K562 (cell line): ENCODE results near the gene PTGER3. TPM values are rescaled to one million over a fixed set of nuclear protein-coding genes. Genes with fewer than 3 reads are reported as not detected.

Experiments
- PPARD ChIP-seq: fragments of 250-450 bp; sonication (Bioruptor Pico); IDR thresholded peaks from 2 replicates; pipeline ENCODE4 v1.8.0; 2022; ENCODE audit warnings: inconsistent platforms, mild to moderate bottlenecking, moderate library complexity
- REST ChIP-seq, 2 experiments: fragments of 450-650 bp; formaldehyde crosslinking in 1 of 2; IDR thresholded peaks; 2 replicates each; pipeline versions ENCODE4 v1.4.0 to v1.6.1; 2014 to 2020; ENCODE audit warnings: mild to moderate bottlenecking in 2 of 2, borderline replicate concordance in 1 of 2, low read depth in 1 of 2
- SAP30 ChIP-seq: fragments of 200-600 bp; sonication (generic); IDR thresholded peaks from 2 replicates; pipeline ENCODE4 v1.6.1; 2012; ENCODE audit warnings: borderline replicate concordance, low read depth, mild to moderate bottlenecking, moderate library complexity, low read length, control low read depth, inconsistent platforms; ENCODE audit not compliant: insufficient read depth, poor library complexity, severe bottlenecking
- ZBTB33 ChIP-seq: sonication (generic); formaldehyde crosslinking; IDR thresholded peaks from 2 replicates; pipeline ENCODE4 v1.8.1; 2023; ENCODE audit warnings: mild to moderate bottlenecking, missing genetic modification reagents
- ZFP1 ChIP-seq: fragments of 450-650 bp; formaldehyde crosslinking; IDR thresholded peaks from 2 replicates; pipeline ENCODE4 v1.4.0; 2020; ENCODE audit warnings: mild to moderate bottlenecking, mixed read lengths
- polyA plus RNA-seq, 8 experiments: library from polyadenylated mRNA; depleted of rRNA in 4 of 8; stranded (reverse) in 5 of 8; unstranded in 3 of 8; fragments of >200 nt; fragmentation: Nextera tagmentation in 2 of 8; fragmentation: Illumina TruSeq in 1 of 8; extraction: Ambion mirVana in 2 of 8; extraction: Trizol in 1 of 8; gene quantifications; 2 replicates each; pipeline versions ENCODE4 v1.2.1 to v1.2.3, GENCODE V29; 2011 to 2014; ENCODE audit warnings: inconsistent platforms in 1 of 8, missing spikeins in 1 of 8
- total RNA-seq, 7 experiments: library from RNA; depleted of rRNA in 6 of 7; stranded (reverse); fragments of >200 nt in 6 of 7; fragmentation: Illumina TruSeq in 2 of 7; extraction: Trizol in 2 of 7; gene quantifications; 2 replicates each; pipeline versions ENCODE4 v1.2.1 to v1.2.3, GENCODE V29; 2011 to 2021; ENCODE audit warnings: low replicate concordance in 1 of 7

Gene PTGER3
- total and polyA plus RNA-seq, 9 of the 15 experiments (the other 6 are each of a cell fraction or from before 2014, with no cell fraction given): 3.8 to 28.5 (median 14.2) TPM

DNA sequence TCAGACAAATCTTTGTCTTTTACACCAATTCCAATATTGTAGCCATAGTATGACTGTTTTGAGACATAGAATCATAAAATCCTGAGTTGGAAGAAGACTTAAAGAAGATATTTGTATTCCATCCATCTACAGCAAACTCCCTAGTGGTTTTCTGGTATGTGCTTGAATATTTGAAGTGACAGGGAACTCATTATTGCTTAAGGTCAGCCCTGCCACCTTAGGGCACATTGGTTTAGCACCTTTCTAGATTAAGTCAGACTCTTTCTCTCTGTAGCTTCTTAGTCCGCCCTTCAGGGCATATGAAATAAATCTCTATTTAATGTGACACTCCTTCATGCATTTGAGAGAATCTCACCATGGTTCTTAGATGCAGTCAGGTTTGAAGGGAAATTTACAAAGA is 49.8 kb downstream of the PTGER3 start (continued):
- no peak for TF ChIP-seq ZBTB33
- no peak for TF ChIP-seq PPARD (CRISPR knock-in tag)
- TF ChIP-seq REST (IDR thresholded peaks at IDR 0.05; ENCODE audit: borderline replicate concordance): no peak
- no peak for TF ChIP-seq REST (CRISPR knock-in tag; IDR thresholded peaks at IDR 0.05; ENCODE audit: low read depth)
- no peak for TF ChIP-seq SAP30
- no peak for TF ChIP-seq ZFP1 (CRISPR knock-in tag)
